OCI-LY7 (cell line): ENCODE data around the gene TRIM9.

Source experiments
- CTCF ChIP-seq: fragments of 200-600 bp; sonication (generic); conservative IDR thresholded peaks from 2 replicates; pipeline ENCODE4 v1.5.1; 2014; ENCODE audit warnings: mild to moderate bottlenecking, antibody characterized with exemption, low read length, moderate library complexity, mixed read lengths
- EZH2phosphoT487 ChIP-seq: fragments of 200-600 bp; sonication (generic); IDR thresholded peaks from 2 replicates; pipeline ENCODE4 v1.6.1; 2018; ENCODE audit warnings: low read depth, borderline replicate concordance, mild to moderate bottlenecking, mixed run types, antibody characterized with exemption, low read length, moderate library complexity, mixed read lengths

GRCh38 chr14:51073731-51074130 is 21.2 kb downstream of the TRIM9 start:
- no peak for TF ChIP-seq CTCF
- no peak for TF ChIP-seq EZH2phosphoT487
